ENCODE results near the gene PPOX.

PPOX gene

DNA sequence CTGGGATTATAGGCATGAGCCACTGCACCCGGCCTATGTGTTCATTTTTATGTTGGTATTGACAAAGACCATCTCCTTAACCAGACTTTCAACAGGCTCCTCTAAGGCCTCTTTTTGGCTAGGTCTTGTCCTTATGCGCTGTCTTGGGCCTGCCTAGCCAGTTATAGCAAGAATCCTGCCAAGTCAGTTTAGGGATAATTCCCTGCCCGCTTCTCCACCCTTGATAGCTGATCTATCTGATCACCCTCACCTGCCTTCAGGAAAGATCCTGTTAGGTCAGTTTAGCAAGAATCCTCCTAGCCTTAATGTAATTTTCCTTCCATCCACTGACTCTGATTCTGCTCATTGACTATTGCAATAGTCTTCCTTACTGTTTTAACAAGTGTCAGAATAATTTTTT is 13.5 kb downstream of the PPOX start:
- TF ChIP-seq, protein P1, sequence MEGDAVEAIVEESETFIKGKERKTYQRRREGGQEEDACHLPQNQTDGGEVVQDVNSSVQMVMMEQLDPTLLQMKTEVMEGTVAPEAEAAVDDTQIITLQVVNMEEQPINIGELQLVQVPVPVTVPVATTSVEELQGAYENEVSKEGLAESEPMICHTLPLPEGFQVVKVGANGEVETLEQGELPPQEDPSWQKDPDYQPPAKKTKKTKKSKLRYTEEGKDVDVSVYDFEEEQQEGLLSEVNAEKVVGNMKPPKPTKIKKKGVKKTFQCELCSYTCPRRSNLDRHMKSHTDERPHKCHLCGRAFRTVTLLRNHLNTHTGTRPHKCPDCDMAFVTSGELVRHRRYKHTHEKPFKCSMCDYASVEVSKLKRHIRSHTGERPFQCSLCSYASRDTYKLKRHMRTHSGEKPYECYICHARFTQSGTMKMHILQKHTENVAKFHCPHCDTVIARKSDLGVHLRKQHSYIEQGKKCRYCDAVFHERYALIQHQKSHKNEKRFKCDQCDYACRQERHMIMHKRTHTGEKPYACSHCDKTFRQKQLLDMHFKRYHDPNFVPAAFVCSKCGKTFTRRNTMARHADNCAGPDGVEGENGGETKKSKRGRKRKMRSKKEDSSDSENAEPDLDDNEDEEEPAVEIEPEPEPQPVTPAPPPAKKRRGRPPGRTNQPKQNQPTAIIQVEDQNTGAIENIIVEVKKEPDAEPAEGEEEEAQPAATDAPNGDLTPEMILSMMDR (IDR thresholded peaks at IDR 0.05): no peak

DNA sequence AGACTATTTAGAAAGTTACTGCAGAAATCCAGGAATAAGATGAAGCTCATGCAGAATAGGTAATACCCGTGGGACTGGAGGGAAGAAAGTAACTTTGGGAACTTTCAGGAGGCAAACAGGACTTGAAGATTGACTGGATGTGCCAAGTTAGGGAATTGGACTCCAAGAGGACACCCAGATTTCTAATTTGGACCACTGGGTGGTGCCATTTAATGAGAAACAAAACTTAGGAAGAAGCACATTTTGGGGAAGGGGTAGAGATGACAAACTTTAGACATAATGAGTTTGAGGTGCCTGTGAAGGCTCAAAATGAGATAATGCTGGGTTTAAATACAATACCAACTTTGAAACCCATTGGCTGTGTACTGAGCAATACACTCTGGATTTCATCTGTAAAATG is 14.4 kb downstream of the PPOX start:
- TF ChIP-seq, protein P1 (IDR thresholded peaks at IDR 0.05): peak; percentile 45; the same call in 1 of the 2 replicates

DNA sequence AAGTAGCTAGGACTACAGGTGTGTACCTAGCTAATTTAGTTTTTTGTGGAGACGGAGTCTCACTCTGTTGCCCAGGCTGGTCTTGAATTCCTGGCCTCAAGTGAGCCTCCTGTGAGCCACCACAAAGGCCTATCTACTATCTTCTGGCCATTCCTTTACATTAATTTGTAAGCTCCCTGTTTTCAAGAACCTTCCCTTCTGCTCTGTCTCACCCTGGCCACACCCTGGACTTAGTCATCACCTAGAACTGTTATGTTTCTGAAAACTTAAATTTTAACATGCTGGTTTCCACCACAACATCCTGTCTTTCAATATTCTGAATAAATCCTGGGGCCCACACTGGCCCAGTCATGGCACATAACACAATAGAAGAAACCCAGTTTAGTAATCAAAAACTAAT is 16.0 kb downstream of the PPOX start:
- TF ChIP-seq, protein P1 (IDR thresholded peaks at IDR 0.05): no peak

GRCh38 chr1:161185282-161185682 is 19.1 kb downstream of the PPOX start:
- TF ChIP-seq, protein P1 (IDR thresholded peaks at IDR 0.05): no peak

GRCh38 chr1:161185732-161186311 is 19.6 kb downstream of the PPOX start:
- TF ChIP-seq, protein P1 (IDR thresholded peaks at IDR 0.05): no peak

DNA sequence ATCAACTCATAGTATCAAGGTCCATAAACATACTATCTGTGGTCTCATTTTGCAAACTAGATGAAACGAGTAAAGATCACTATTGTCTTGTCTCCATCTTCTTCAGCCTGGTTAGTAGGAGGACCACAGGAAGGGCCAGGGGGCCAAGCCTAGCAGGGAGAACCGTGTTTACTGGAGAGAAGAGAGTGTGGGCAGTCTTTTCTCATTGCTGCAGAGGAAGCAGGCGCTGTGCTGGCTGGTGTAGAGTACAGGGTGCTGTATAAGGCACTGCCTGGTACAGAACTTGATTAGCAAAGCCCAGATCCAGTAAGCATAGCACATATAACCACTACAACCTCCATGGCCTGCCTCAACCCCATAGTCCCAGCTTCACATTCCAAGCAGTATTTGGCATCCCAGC is 21.1 kb downstream of the PPOX start:
- TF ChIP-seq, protein P1 (IDR thresholded peaks at IDR 0.05): no peak

GRCh38 chr1:161188381-161188780 is 22.2 kb downstream of the PPOX start:
- TF ChIP-seq, protein P1 (IDR thresholded peaks at IDR 0.05): no peak

DNA sequence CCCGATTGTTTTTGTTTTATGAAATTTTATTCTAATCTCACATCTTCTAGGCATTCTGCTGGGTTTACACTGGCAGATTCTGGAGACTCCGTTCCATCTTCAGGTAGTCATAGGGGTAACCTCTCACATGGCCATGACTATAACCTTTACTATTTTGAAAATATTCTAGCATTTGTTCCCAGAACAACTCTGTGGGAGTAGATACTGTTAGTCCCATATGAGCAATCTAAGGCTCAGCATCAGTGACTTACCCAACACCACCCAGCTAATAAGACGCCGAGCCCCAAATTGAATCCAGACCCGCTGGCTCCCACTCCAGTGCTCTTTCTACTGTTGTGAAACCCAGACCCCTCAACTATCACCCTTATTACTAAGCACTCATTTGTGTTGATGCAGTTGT is 22.8 kb downstream of the PPOX start:
- TF ChIP-seq, protein P1 (IDR thresholded peaks at IDR 0.05): no peak

Data from LNCAP (cell line).